ENCODE results near the gene SRC.

DNA sequence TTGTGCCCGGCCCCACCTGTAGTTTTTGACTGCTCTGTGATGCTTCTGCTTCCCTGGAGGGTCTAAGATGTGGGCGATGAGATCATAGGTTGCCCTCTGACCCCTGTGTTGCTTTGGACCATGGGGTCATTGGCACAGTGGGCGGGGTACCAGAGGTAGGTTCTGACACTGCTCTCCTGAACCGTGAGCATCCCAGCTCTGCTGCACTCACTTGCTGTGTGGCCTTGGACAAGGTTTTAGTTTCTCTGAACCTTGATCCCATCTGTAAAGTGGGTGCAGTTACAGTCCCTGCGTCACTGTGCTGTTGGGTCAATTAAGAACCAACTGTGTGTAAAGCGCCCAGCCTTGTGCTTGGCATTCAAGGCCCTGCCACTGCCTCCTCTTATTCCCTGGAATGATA is 30.9 kb downstream of the SRC start:
- TF ChIP-seq, protein P1, sequence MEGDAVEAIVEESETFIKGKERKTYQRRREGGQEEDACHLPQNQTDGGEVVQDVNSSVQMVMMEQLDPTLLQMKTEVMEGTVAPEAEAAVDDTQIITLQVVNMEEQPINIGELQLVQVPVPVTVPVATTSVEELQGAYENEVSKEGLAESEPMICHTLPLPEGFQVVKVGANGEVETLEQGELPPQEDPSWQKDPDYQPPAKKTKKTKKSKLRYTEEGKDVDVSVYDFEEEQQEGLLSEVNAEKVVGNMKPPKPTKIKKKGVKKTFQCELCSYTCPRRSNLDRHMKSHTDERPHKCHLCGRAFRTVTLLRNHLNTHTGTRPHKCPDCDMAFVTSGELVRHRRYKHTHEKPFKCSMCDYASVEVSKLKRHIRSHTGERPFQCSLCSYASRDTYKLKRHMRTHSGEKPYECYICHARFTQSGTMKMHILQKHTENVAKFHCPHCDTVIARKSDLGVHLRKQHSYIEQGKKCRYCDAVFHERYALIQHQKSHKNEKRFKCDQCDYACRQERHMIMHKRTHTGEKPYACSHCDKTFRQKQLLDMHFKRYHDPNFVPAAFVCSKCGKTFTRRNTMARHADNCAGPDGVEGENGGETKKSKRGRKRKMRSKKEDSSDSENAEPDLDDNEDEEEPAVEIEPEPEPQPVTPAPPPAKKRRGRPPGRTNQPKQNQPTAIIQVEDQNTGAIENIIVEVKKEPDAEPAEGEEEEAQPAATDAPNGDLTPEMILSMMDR (optimal IDR thresholded peaks at IDR 0.05 in 1 of 3, IDR thresholded peaks at IDR 0.05 in 1 of 3, conservative IDR thresholded peaks at IDR 0.05 in 1 of 3; ENCODE audit: extremely low read depth in 1 of 3, insufficient read depth in 2 of 3, low read length in 3 of 3) = no peak
- TF ChIP-seq EZH2 (IDR thresholded peaks at IDR 0.05; ENCODE audit: low read length) = no peak
